HepG2 (cell line): ENCODE measurements around the gene PLD1. TPM values are rescaled to one million over a fixed set of nuclear protein-coding genes. Genes with fewer than 3 reads are reported as not detected.

Source experiments
- GTF3A ChIP-seq: sonication (generic); formaldehyde crosslinking; conservative IDR thresholded peaks from 2 replicates; pipeline ENCODE4 v1.4.0; 2020; ENCODE audit warnings: mild to moderate bottlenecking, missing genetic modification reagents
- MYC ChIP-seq: sonication (generic); formaldehyde crosslinking; IDR thresholded peaks from 2 replicates; pipeline ENCODE4 v1.9.0; 2021; ENCODE audit warnings: missing genetic modification reagents, borderline replicate concordance
- STAG1 ChIP-seq: sonication (generic); formaldehyde crosslinking; IDR thresholded peaks from 2 replicates; pipeline ENCODE4 v1.4.0; 2020; ENCODE audit warnings: missing genetic modification reagents
- TAF15 ChIP-seq: fragments of 200-400 bp; formaldehyde crosslinking; IDR thresholded peaks from one replicate; pipeline ENCODE4 v1.6.1; 2018; ENCODE audit warnings: mild to moderate bottlenecking, low read depth, low read length; ENCODE audit not compliant: poor library complexity, severe bottlenecking
- THYN1 ChIP-seq: sonication (generic); formaldehyde crosslinking; IDR thresholded peaks from 2 replicates; pipeline ENCODE4 v1.8.1; 2023; ENCODE audit warnings: low read depth, mild to moderate bottlenecking, moderate library complexity, missing genetic modification reagents, borderline replicate concordance
- XBP1 ChIP-seq: sonication (generic); formaldehyde crosslinking; IDR thresholded peaks from 2 replicates; pipeline ENCODE4 v1.5.0; 2020; ENCODE audit warnings: missing genetic modification reagents
- ZIK1 ChIP-seq: sonication (generic); formaldehyde crosslinking; IDR thresholded peaks from 2 replicates; pipeline ENCODE4 v1.5.0; 2020; ENCODE audit warnings: mild to moderate bottlenecking, low read depth, missing genetic modification reagents, borderline replicate concordance
- ZNF850 ChIP-seq: sonication (generic); formaldehyde crosslinking; conservative IDR thresholded peaks from 2 replicates; pipeline ENCODE4 v1.9.0; 2021; ENCODE audit warnings: mild to moderate bottlenecking, missing genetic modification reagents
- polyA plus RNA-seq, 8 experiments: library from polyadenylated mRNA; depleted of rRNA in 3 of 8; stranded (reverse) in 7 of 8; unstranded in 1 of 8; fragments of >200 nt; fragmentation: Illumina TruSeq in 4 of 8; extraction: Trizol in 4 of 8; gene quantifications; 2 replicates each; pipeline versions ENCODE4 v1.2.1 to v1.2.3, GENCODE V29; 2011 to 2016; ENCODE audit warnings: low read depth in 4 of 8, missing spikeins in 1 of 8, mixed read lengths in 1 of 8; ENCODE audit not compliant: insufficient read depth in 1 of 8
- total RNA-seq, 5 experiments: library from RNA; depleted of rRNA; stranded (reverse); fragments of >200 nt; fragmentation: Illumina TruSeq; extraction: Trizol; gene quantifications; 2 replicates each; pipeline ENCODE4 v1.2.3, GENCODE V29; 2016; ENCODE audit warnings: low read depth in 1 of 5
- TF ChIP-seq, protein P1 (sequence below): sonication (generic); formaldehyde crosslinking; IDR thresholded peaks from 2 replicates; pipeline ENCODE4 v1.4.0; 2020; ENCODE audit warnings: missing genetic modification reagents
- TF ChIP-seq, protein P2 (sequence below): IDR thresholded peaks from 2 replicates; pipeline ENCODE4 v1.6.1; 2016; ENCODE audit warnings: low read depth, control low read depth
- TF ChIP-seq, protein P3 (sequence below): sonication (generic); formaldehyde crosslinking; IDR thresholded peaks from 2 replicates; pipeline ENCODE4 v1.8.0; 2022; ENCODE audit warnings: mild to moderate bottlenecking, missing genetic modification reagents, borderline replicate concordance
- TF ChIP-seq, protein P4 (sequence below): sonication (generic); formaldehyde crosslinking; IDR thresholded peaks from 2 replicates; pipeline ENCODE4 v1.4.0; 2020; ENCODE audit warnings: missing genetic modification reagents
- TF ChIP-seq, protein P5 (sequence below): sonication (generic); formaldehyde crosslinking; IDR thresholded peaks from 2 replicates; pipeline ENCODE4 v1.5.1; 2020; ENCODE audit warnings: mild to moderate bottlenecking, missing genetic modification reagents, borderline replicate concordance
- TF ChIP-seq, protein P6 (sequence below): sonication (generic); formaldehyde crosslinking; IDR thresholded peaks from 2 replicates; pipeline ENCODE4 v1.4.0; 2020; ENCODE audit warnings: missing genetic modification reagents

PLD1 gene
- total and polyA plus RNA-seq, 2 of the 13 experiments (the other 11 are each of a cell fraction or from before 2014, with no cell fraction given): 27.1 to 59.4 TPM

DNA sequence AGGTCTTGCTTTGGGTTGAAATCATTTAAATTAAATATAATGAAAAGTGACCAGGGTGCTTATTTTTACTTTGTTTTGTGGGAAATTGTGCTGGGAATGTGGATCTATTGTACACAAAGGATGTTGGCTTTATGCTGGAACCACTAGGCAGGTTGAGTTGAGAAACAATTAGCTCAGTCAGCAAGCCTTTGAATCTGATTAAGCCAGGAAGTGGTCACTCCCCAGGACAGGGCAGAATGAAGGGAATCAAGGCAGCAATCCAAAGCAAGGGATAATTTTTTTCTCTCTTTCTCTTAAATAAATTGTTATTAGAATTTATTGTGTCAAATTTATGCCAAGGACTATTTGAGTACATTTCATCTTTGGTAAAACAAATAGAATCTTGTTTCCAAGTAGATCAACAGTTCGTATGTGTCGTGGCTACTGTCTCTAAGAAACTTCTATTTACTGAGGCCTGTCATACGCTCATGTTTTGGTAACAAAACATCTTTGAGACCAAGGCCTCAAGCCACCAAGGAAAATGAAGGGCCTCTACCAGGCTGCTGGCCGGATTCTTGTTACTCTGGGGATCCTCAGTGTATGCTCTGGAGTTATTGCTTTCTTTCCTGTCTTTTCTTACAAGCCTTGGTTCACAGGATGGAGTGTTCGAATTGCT is 32.7 kb upstream of the PLD1 start, which contains the start of gene TMEM212 (continued):
- TF ChIP-seq, protein P1, sequence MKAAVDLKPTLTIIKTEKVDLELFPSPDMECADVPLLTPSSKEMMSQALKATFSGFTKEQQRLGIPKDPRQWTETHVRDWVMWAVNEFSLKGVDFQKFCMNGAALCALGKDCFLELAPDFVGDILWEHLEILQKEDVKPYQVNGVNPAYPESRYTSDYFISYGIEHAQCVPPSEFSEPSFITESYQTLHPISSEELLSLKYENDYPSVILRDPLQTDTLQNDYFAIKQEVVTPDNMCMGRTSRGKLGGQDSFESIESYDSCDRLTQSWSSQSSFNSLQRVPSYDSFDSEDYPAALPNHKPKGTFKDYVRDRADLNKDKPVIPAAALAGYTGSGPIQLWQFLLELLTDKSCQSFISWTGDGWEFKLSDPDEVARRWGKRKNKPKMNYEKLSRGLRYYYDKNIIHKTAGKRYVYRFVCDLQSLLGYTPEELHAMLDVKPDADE (CRISPR knock-in tag): no peak
- no peak for TF ChIP-seq GTF3A (CRISPR knock-in tag)
- TF ChIP-seq STAG1: peak; percentile 36
- TF ChIP-seq, protein P2, sequence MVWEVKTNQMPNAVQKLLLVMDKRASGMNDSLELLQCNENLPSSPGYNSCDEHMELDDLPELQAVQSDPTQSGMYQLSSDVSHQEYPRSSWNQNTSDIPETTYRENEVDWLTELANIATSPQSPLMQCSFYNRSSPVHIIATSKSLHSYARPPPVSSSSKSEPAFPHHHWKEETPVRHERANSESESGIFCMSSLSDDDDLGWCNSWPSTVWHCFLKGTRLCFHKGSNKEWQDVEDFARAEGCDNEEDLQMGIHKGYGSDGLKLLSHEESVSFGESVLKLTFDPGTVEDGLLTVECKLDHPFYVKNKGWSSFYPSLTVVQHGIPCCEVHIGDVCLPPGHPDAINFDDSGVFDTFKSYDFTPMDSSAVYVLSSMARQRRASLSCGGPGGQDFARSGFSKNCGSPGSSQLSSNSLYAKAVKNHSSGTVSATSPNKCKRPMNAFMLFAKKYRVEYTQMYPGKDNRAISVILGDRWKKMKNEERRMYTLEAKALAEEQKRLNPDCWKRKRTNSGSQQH: no peak
- no peak for TF ChIP-seq THYN1 (CRISPR knock-in tag)
- no peak for TF ChIP-seq ZIK1 (CRISPR knock-in tag)
- no peak for TF ChIP-seq MYC (CRISPR knock-in tag)
- TF ChIP-seq, protein P3, sequence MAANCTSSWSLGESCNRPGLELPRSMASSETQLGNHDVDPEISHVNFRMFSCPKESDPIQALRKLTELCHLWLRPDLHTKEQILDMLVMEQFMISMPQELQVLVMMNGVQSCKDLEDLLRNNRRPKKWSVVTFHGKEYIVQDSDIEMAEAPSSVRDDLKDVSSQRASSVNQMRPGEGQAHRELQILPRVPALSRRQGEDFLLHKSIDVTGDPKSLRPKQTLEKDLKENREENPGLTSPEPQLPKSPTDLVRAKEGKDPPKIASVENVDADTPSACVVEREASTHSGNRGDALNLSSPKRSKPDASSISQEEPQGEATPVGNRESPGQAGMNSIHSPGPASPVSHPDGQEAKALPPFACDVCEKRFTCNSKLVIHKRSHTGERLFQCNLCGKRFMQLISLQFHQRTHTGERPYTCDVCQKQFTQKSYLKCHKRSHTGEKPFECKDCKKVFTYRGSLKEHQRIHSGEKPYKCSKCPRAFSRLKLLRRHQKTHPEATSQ (CRISPR knock-in tag): no peak
- no peak for TF ChIP-seq TAF15
- TF ChIP-seq, protein P4, sequence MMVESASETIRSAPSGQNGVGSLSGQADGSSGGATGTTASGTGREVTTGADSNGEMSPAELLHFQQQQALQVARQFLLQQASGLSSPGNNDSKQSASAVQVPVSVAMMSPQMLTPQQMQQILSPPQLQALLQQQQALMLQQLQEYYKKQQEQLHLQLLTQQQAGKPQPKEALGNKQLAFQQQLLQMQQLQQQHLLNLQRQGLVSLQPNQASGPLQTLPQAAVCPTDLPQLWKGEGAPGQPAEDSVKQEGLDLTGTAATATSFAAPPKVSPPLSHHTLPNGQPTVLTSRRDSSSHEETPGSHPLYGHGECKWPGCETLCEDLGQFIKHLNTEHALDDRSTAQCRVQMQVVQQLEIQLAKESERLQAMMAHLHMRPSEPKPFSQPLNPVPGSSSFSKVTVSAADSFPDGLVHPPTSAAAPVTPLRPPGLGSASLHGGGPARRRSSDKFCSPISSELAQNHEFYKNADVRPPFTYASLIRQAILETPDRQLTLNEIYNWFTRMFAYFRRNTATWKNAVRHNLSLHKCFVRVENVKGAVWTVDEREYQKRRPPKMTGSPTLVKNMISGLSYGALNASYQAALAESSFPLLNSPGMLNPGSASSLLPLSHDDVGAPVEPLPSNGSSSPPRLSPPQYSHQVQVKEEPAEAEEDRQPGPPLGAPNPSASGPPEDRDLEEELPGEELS (CRISPR knock-in tag): peak; percentile 90
- TF ChIP-seq, protein P5, sequence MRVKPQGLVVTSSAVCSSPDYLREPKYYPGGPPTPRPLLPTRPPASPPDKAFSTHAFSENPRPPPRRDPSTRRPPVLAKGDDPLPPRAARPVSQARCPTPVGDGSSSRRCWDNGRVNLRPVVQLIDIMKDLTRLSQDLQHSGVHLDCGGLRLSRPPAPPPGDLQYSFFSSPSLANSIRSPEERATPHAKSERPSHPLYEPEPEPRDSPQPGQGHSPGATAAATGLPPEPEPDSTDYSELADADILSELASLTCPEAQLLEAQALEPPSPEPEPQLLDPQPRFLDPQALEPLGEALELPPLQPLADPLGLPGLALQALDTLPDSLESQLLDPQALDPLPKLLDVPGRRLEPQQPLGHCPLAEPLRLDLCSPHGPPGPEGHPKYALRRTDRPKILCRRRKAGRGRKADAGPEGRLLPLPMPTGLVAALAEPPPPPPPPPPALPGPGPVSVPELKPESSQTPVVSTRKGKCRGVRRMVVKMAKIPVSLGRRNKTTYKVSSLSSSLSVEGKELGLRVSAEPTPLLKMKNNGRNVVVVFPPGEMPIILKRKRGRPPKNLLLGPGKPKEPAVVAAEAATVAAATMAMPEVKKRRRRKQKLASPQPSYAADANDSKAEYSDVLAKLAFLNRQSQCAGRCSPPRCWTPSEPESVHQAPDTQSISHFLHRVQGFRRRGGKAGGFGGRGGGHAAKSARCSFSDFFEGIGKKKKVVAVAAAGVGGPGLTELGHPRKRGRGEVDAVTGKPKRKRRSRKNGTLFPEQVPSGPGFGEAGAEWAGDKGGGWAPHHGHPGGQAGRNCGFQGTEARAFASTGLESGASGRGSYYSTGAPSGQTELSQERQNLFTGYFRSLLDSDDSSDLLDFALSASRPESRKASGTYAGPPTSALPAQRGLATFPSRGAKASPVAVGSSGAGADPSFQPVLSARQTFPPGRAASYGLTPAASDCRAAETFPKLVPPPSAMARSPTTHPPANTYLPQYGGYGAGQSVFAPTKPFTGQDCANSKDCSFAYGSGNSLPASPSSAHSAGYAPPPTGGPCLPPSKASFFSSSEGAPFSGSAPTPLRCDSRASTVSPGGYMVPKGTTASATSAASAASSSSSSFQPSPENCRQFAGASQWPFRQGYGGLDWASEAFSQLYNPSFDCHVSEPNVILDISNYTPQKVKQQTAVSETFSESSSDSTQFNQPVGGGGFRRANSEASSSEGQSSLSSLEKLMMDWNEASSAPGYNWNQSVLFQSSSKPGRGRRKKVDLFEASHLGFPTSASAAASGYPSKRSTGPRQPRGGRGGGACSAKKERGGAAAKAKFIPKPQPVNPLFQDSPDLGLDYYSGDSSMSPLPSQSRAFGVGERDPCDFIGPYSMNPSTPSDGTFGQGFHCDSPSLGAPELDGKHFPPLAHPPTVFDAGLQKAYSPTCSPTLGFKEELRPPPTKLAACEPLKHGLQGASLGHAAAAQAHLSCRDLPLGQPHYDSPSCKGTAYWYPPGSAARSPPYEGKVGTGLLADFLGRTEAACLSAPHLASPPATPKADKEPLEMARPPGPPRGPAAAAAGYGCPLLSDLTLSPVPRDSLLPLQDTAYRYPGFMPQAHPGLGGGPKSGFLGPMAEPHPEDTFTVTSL: peak; percentile 67; the same call in 1 of the 2 replicates
- TF ChIP-seq ZNF850 (CRISPR knock-in tag): no peak
- no peak for TF ChIP-seq XBP1
- TF ChIP-seq, protein P6, sequence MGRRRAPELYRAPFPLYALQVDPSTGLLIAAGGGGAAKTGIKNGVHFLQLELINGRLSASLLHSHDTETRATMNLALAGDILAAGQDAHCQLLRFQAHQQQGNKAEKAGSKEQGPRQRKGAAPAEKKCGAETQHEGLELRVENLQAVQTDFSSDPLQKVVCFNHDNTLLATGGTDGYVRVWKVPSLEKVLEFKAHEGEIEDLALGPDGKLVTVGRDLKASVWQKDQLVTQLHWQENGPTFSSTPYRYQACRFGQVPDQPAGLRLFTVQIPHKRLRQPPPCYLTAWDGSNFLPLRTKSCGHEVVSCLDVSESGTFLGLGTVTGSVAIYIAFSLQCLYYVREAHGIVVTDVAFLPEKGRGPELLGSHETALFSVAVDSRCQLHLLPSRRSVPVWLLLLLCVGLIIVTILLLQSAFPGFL (CRISPR knock-in tag): no peak
